Mucosa of gallbladder (tissue), 1 donor: ENCODE measurements around the gene SORBS2. TPM values are rescaled to one million over a fixed set of nuclear protein-coding genes. Genes with fewer than 3 reads are reported as not detected.
"Not testable (repeated sequence)": the region's sequence is repeated elsewhere in the genome, so short reads cannot be mapped to it uniquely, and the experiment has no call there.

ENCODE experiments used
- DNase-seq: peaks from one replicate; pipeline ENCODE4 v3.0.0-alpha.2; 2020; ENCODE audit warnings: low spot score
- total RNA-seq: library from RNA; stranded (reverse); gene quantifications from one replicate; pipeline ENCODE4 v1.2.1, GENCODE V29; 2021
- donor health status: DM: no; HTN: no; CAD: no.

SORBS2 gene
- total RNA-seq, 1 donor from 2014 or later, result 184 TPM

GRCh38 chr4:185737489-185738037 is 74.4 kb downstream of the SORBS2 start:
- DNase-seq, result no peak

DNA sequence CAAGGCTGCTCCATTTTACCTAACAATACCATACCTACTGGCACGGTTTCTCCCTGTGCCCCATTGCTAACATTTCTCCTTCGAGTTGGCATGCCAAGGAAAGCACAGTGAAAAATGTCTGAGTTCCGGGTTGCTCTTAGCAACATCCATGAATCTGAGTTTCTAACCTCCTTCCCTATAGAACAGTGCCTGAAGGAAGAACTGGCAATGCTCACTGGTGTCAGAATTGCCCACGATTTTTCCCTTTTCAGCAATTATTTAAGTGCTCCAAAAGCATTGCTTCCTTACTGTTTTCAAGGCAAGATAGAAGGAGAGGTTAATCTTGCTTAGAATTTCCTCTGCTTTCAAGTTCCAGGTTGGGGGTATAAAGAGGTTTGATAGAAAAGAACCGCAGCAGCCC is 75.1 kb downstream of the SORBS2 start:
- DNase-seq, result no peak

DNA sequence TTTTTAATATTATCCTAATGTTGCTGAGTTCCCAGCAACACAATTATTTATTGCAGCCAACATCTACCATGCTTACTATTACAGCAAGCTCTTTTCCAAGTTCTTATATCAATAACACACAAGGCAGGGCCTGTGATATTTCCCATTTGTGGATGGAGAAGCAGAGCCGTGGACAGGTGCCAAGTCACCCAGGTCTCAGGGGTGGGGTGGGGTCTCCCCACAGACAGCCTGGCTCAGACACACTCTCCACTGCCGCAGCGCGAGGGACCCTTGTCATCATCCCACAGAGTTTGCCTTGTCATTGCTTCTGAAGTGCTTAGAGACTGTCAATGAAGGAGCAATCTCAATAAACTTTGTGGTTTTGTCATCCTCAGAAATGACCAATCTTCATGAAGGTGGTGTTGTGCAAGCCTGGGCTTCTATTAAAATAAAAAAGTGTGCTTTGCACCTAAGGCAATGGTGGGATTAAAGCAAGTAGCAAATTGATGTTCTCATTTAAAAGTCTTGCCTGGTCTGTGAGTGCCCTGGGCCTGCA is 76.1 kb downstream of the SORBS2 start:
- DNase-seq, result no peak

GRCh38 chr4:185734930-185735329 is 77.1 kb downstream of the SORBS2 start:
- DNase-seq, result no peak

DNA sequence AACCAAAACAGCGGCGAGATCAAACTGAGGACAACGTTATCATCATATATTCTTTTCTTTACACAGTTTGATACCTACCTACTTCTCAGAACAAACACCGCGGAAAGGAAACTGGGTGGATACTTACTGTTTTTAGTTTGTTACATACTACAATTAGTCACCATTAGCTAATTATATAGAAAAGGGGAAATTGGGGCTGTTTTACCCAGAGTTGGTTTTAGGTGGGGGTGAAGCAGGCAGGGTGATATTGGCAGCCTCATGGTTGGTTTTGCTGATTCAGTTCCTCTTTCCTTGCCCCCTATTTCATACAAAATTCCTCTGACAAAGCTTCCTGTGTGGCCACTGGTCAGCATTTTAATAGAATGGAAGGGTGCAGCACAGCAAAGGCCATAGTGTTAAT is 77.8 kb downstream of the SORBS2 start:
- no peak for DNase-seq

DNA sequence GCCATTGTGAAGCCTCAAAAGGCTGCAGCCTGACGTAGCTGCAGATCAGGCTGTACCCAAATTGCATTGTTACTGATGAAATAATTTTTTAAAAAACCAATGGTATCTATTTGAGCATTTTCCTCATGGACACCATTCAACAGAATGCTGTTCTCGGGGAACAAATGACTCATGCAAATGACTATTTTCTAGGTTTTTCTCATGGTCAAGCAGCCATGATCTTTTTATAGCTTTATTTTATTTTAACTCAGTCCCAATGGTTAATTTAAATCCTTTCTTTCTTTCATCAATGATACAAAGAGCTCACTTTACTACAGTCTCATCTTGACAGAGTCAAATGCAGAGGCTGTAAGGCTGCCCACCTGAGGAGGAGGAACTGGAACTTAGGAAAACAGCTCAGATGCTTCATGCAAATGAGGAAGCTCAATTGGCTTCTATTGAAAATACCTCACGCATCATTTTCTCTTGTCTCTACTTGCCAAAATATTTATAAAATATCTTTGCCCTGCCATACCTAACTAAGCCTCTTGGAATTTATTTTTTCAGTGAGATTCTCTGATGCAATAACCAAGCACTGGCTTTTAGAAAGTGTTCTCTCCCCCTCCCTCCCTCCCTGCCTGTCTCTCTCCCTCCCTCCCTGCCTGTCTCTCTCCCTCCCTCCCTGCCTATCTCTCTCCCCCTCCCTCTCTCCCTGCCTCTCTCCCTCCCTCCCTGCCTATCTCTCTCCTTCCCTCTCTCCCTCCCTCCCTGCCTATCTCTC is 81.0 kb downstream of the SORBS2 start:
- no peak for DNase-seq

- no peak for DNase-seq
Observed at GRCh38 chr4:185730387-185730786, 81.6 kb downstream of the SORBS2 start.

DNA sequence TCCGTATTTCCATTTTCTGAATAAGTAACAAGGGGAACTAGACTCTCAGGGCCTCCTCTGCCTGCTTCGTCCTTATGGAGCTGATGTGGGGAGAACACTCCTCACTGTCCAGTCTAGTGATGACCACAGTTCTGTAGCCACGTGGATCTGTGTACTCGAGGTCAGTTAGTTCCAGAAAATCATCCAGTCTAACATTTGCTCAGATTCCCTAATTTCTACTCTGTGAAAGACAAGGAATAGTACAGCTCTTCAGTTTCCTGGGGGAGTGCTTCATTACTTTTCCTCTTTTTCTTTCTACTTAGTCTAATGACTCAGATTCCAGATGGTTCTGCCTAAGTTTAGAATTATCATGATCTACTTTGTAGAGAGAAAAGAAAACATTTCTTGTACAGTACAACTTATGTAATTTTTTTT is 82.6 kb downstream of the SORBS2 start:
- no peak for DNase-seq

GRCh38 chr4:185728893-185729292 is 83.1 kb downstream of the SORBS2 start:
- DNase-seq, result no peak

DNA sequence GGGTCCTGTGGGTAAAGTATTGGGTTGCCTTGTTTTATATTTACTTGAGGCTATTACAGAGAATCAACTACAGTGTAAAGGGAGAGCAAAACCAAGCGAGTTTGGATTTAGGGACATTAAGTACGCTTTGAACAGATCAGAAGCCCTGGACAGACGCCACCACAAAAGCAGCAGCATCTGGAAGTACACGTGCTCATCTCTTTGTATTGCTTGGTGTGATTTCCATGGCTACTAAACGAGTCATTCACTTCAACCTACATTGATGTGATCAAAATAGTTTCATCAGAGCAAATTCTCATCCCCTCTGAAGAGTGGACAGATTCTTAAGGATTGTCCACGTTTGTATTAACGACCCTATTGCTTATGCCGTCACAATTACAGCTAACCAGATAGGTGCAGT is 85.1 kb downstream of the SORBS2 start:
- DNase-seq, result no peak

GRCh38 chr4:185723631-185724260 is 88.2 kb downstream of the SORBS2 start:
- peak; percentile 33 for DNase-seq

DNA sequence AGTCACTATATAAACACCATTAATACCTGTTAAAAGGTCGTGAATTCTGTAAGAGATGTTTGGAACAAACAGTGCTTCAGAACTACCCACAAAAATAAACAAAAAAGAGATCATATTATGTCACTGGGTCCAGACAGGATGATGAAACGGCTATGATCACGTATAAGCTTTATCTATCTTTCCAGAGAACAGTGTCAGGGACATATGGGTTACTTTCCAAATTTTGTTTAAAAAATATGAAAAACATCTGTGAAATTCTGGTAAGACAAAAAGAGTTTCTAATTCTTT is 90.0 kb downstream of the SORBS2 start:
- DNase-seq, result no peak

DNA sequence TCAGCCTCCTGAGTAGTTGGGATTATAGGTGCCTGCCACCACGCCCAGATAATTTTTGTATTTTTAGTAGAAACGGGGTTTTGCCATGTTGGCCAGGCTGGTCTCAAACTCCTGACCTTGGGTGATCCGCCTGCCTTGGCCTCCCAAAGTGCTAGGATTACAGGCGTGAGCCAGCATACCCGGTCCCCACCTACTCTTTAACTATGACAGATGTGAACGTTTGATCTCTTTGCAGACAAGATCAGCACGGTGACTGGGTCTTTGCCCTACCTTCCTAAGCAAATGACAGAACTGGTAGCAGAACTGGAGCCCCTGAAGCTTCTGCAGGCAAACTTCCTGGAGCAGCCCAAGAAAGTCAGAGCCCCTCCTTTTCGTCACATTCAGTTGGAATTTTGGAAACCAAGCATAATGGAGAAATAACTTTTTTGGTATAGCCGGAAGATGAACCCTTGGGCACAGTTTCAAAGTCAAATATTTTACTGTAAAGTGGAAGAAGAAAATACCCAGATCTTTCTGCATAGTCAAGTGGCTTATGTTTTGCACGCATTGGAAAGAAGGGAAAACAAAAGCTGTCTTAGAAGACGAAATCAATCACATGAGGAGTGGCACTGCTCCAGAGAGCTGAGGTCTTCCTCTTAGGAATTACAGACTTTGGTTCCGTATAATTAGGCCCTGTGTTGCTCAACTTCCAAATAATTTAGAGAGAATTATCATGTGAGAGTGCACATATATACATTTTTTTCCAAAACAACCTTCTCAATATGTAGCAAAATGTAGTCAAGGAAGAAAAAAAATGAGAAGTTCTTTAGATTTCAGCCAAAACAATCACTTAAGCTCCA is 90.6 kb downstream of the SORBS2 start:
- peak; percentile 64 for DNase-seq

DNA sequence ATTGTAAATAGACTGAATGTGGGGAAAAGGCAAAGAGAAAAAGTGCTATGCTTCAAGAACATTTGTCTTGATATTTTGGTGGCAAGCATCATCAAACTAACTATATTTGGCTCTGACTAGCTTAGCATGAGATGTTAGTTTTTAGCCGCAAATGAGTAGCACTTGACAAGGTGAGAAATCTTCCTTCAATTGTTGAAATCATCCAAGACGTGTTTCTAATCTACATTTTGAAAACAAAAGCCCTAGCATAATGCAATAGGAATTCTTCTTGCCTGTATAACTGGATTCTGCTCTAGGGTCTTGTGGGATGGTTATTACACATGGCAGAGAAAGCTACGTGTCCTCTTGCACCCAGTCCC is 92.5 kb downstream of the SORBS2 start:
- no peak for DNase-seq

DNA sequence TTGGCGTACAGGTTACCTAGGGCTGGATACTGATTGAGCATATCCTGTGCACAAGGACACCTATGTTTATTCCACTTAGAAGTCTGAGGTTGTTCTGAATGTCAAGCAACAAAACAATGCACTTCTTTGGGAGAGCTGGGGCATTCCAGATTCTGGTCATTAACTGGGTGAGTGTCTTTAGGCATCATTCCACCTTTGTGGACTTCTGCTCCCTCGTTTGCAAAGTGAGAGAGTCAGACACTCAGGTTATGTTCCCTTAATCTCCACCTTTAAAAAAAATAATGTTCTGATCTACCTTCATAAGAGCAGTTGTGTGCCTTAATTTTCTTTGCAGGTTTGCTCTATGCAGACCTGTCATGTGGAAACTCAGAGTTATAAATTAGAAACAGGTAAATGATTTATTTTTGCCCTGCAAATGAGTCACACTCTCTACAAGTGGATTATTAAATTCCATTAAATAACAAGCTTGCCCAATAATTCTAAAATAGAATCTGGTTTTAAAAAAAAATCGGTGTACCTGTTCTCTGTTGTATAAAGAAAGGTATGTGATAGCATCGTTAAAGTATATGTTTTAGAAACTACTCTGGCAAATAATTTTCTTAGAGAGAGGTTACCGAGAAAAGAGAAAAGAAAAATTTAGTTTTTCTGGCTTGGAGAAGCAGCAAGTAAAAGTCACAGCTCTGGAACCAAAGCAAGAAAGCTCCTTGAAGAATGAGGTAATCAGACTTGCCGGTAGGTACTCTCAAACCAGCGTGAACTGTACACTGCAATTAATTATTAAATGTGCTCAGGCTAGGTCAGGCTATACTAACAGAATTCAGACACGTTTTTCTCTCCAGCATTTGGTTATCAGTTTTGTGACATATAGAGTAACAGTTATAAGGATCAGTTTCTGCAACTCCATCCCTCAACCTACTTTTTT is 93.2 kb downstream of the SORBS2 start:
- DNase-seq, result no peak

DNA sequence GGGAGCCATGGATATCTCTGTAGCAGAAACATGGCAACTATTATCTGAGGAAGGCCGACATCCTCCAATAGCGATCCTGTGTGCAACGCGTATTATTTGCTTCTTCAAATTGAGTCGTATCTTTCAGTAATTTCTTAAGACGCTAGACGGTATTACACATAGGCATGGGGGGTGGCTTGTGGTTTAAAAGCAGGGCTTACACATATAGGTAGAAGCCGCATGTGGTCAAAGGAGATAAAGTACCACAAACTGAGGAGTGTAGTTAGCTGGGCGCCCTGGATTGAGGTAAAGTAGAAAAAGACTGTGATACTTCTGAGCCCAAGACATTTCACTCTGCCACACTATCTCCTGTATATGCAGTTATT is 94.6 kb downstream of the SORBS2 start:
- no peak for DNase-seq

DNA sequence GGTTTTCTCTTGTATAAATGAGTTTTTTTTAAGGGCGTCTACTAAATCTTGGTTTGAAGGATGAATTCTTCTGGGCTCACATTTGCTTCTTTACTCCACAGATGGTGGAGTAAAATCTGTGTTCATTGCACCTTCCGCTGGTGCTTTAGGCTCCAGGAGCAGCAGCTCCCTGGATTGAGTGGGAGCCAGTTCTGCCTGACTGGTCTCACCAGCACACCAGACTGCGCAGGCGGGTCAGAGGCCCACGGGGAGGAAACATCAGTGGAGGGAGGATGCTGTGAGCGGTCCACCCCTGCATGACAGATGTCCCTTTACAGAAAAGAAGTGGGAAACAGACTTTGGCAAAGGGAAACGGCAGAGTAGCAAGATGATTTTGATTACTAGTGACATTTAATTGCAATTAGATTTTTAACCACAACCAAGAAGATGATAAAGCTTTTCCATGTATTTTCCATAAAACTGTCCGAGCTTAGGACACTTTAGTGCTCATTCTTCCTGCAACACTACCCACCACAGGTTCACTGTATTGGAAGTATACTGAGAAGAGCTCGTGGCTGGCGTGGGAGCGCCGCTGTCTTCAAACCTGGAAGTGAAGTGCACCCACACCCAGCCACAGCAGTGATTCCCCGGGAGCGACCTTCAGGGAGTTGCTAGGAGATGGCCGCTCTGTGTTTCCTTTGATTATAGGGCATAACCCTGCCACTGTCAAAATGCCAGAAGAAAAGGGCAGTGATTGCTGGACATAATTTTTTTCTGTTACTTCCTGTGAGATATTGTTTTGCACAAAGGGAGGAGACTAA is 95.2 kb downstream of the SORBS2 start:
- peak; percentile 56 for DNase-seq

- DNase-seq, result no peak
Observed at GRCh38 chr4:185716141-185716551, 95.8 kb downstream of the SORBS2 start.

DNA sequence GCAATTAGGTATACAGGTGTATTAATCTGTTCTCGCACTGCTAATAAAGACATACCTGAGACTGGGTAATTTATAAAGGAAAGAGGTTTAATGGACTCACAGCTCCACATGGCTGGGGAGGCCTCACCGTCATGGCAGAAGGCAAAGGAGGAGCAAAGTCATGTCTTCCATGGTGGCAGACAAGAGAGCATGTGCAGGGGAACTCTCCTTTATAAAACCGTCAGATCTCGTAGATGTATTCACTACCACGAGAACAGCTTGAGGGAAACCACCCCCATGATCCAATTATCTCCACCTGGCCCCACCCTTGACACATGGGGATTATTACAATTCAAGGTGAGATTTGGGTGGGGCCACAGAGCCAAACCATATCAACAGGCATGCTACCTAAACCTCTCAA is 97.5 kb downstream of the SORBS2 start:
- not testable (repeated sequence) for DNase-seq

DNA sequence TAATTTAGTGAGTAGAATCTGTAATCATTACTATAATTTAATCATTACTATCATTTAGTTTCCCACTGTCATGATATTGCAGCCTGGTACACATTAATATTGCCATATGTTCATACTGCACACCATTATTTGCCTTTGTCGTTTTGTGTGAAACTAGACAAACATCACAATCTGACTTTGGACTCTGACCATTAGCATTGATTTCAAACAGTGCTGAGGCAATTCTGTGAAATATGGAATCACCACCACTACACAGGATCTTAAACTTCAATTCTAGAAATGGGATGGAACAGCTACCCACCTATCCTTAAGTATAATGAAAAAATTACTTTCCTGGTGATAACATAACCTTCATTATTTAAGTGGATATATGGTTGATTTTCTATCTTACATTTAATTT is 98.3 kb downstream of the SORBS2 start:
- no peak for DNase-seq

DNA sequence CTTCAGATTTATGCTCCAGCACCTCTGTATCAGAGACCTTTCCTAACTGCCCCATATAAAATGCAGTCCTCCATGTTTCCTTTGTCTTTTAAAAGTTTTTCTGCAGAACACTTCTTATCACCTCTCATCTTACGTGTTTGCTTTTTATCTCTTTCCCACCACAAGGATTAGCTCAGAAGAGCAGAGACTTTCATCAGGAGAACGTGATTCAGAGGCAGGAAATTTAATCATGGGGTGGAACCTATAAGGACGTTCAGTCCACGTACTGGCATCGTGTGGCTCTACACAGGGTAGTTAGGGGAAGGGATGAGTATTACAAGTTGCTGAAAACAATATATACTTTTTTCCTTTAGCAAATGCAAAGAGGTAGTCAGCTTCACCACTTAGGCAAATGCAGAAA is 98.7 kb downstream of the SORBS2 start:
- no peak for DNase-seq
